ENCODE results near the gene FAM3C.

The FAM3C gene

DNA sequence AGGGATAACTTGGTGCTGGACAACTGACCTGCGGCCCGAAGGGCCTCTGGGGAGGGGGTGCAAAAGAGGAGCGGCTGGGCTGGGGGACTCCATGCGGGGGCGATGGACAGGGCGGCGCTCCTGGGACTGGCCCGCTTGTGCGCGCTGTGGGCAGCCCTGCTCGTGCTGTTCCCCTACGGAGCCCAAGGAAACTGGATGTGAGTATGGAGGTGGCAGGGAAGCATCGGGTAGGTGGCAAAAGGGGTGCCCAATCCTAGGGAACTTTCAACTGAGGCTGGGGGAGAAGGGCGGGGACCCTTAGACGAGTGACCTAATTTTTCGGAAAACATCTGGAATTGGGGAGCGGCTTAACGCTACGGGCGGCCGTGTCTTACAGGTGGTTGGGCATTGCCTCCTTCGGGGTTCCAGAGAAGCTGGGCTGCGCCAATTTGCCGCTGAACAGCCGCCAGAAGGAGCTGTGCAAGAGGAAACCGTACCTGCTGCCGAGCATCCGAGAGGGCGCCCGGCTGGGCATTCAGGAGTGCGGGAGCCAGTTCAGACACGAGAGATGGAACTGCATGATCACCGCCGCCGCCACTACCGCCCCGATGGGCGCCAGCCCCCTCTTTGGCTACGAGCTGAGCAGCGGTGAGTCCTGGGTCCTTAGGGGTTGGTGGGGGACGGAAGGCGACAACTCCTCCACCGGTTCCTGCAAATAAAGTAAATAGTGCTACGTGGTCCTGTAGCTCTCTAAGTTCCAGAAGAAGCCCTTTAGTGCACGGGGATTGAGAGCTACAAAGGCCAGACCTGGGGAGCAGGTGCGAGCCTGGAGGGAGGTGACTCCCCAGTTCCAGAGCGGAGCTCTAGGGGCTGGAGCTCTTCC, 66.7 kb downstream of the FAM3C start:
- Histone ChIP-seq H3K4me3 (replicated peaks; ENCODE audit: insufficient read depth, low read length) (no peak overlapping the region), H3K27ac (replicated peaks) (no peak overlapping the region), H3K27me3 (ENCODE audit: insufficient read depth, poor library complexity, severe bottlenecking) (peaks cover 32% of the 10 kb centered on the region)
- no peak for DNase-seq (ENCODE audit: low read depth in 1 of 2, low spot score in 1 of 2)
- TF ChIP-seq, protein P1, sequence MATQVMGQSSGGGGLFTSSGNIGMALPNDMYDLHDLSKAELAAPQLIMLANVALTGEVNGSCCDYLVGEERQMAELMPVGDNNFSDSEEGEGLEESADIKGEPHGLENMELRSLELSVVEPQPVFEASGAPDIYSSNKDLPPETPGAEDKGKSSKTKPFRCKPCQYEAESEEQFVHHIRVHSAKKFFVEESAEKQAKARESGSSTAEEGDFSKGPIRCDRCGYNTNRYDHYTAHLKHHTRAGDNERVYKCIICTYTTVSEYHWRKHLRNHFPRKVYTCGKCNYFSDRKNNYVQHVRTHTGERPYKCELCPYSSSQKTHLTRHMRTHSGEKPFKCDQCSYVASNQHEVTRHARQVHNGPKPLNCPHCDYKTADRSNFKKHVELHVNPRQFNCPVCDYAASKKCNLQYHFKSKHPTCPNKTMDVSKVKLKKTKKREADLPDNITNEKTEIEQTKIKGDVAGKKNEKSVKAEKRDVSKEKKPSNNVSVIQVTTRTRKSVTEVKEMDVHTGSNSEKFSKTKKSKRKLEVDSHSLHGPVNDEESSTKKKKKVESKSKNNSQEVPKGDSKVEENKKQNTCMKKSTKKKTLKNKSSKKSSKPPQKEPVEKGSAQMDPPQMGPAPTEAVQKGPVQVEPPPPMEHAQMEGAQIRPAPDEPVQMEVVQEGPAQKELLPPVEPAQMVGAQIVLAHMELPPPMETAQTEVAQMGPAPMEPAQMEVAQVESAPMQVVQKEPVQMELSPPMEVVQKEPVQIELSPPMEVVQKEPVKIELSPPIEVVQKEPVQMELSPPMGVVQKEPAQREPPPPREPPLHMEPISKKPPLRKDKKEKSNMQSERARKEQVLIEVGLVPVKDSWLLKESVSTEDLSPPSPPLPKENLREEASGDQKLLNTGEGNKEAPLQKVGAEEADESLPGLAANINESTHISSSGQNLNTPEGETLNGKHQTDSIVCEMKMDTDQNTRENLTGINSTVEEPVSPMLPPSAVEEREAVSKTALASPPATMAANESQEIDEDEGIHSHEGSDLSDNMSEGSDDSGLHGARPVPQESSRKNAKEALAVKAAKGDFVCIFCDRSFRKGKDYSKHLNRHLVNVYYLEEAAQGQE (IDR thresholded peaks at IDR 0.05; ENCODE audit: insufficient replicate concordance, low read depth) = no peak
- TF ChIP-seq GABPA (IDR thresholded peaks at IDR 0.05; ENCODE audit: low read depth) (no peak), SPI1 (IDR thresholded peaks at IDR 0.05; ENCODE audit: borderline replicate concordance, low read depth) (no peak), POLR2AphosphoS5 (IDR thresholded peaks at IDR 0.05; ENCODE audit: low read depth) (no peak)
- TF ChIP-seq, protein P2, sequence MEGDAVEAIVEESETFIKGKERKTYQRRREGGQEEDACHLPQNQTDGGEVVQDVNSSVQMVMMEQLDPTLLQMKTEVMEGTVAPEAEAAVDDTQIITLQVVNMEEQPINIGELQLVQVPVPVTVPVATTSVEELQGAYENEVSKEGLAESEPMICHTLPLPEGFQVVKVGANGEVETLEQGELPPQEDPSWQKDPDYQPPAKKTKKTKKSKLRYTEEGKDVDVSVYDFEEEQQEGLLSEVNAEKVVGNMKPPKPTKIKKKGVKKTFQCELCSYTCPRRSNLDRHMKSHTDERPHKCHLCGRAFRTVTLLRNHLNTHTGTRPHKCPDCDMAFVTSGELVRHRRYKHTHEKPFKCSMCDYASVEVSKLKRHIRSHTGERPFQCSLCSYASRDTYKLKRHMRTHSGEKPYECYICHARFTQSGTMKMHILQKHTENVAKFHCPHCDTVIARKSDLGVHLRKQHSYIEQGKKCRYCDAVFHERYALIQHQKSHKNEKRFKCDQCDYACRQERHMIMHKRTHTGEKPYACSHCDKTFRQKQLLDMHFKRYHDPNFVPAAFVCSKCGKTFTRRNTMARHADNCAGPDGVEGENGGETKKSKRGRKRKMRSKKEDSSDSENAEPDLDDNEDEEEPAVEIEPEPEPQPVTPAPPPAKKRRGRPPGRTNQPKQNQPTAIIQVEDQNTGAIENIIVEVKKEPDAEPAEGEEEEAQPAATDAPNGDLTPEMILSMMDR (IDR thresholded peaks at IDR 0.05; ENCODE audit: insufficient read depth, low read length) = no peak

DNA sequence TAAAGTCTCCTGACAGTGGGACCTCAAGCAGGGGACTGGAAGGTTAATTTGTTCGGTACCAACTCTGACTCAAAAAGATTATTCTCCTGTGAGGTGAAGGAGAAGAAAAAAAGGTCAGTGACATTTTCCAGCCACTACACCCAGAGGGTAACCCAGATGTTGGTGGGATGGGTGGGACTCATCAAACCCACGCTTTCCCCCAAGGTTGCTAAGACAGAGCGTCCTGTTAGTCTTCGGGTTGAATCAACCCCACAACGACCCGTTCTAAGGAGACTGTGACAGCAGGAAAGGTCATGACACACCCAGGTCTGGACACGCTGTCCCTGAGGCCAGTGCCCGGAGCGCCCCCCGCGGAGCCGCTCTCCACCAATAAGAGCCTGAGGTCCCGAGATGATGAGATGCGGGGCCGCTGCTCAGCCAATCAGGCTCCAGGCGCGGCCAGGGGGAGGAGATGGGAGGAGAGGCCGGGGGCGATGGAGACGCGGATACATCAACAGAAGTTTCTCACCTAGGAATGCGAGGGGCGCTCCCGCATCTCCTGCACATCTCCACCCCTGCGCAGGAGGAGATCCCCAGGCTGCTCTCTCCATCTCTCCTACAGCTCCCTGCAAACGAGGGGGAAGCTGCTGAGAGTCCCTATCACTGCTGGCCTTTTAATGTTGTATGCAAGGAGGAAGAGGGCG, 67.5 kb downstream of the FAM3C start, which contains the start of gene WNT16:
Gene WNT16 (plus strand): TSS at position 493 of the 683 bp plus-strand sequence. CDS start 293 bp downstream, outside the sequence.
- DNase-seq (ENCODE audit: low read depth in 1 of 2, low spot score in 1 of 2) = no peak
- Histone ChIP-seq H3K27me3 (ENCODE audit: insufficient read depth, poor library complexity, severe bottlenecking) (peaks cover 32% of the 10 kb centered on the region), H3K27ac (replicated peaks) (no peak within 1 kb of the TSS), H3K4me3 (replicated peaks; ENCODE audit: insufficient read depth, low read length) (no peak within 1 kb of the TSS)
- TF ChIP-seq GABPA (IDR thresholded peaks at IDR 0.05; ENCODE audit: low read depth) = no peak
- no peak for TF ChIP-seq SPI1 (IDR thresholded peaks at IDR 0.05; ENCODE audit: borderline replicate concordance, low read depth)
- no peak for TF ChIP-seq POLR2AphosphoS5 (IDR thresholded peaks at IDR 0.05; ENCODE audit: low read depth)

DNA sequence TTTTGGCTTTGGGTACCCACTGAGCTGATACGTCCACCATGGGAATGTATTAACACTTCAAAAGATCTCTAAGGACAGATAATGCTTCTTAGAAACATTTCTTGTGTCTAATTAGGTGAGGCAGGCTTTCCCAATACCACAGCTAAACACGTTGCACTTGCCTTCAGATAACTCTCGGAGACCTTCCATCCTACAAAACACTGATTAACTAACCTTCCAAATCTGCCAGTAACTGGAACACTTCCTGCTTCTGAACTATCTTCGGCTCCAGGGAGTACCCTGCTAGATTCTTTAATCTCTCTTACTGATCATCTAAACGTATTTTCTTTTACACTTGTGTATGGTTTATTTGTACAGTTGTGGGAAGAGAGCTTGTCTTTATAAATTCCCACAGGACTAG, 68.4 kb downstream of the FAM3C start:
- DNase-seq (ENCODE audit: low read depth in 1 of 2, low spot score in 1 of 2) = no peak
- no peak overlapping the region for H3K4me3 ChIP-seq (replicated peaks; ENCODE audit: insufficient read depth, low read length)
- H3K27ac ChIP-seq (replicated peaks) = no peak overlapping the region
- TF ChIP-seq SPI1 (IDR thresholded peaks at IDR 0.05; ENCODE audit: borderline replicate concordance, low read depth) (no peak), GABPA (IDR thresholded peaks at IDR 0.05; ENCODE audit: low read depth) (no peak), POLR2AphosphoS5 (IDR thresholded peaks at IDR 0.05; ENCODE audit: low read depth) (no peak)
- TF ChIP-seq, protein P1 (IDR thresholded peaks at IDR 0.05; ENCODE audit: insufficient replicate concordance, low read depth) = no peak
- TF ChIP-seq, protein P2 (IDR thresholded peaks at IDR 0.05; ENCODE audit: insufficient read depth, low read length) = no peak
- peaks cover 32% of the 10 kb centered on the region for H3K27me3 ChIP-seq (ENCODE audit: insufficient read depth, poor library complexity, severe bottlenecking)
